Right atrium auricular region (tissue), 2 donors: ENCODE results near the gene RREB1. TPM values are rescaled to one million over a fixed set of nuclear protein-coding genes. Genes with fewer than 3 reads are reported as not detected.

ENCODE experiments used
- DNase-seq: peaks from one replicate; pipeline ENCODE4 v3.0.0-alpha.2; 2019; ENCODE audit warnings: low spot score
- H3K27ac ChIP-seq, 2 donors: fragments of 200-600 bp; sonication (generic); 1 replicate in 1 of 2; 2 replicates in 1 of 2; pipeline ENCODE4 v1.5.1; 2016 to 2019
- H3K27me3 ChIP-seq, 2 donors: fragments of 200-600 bp; sonication (generic); one replicate each; pipeline versions ENCODE4 v1.5.1 to v1.6.0; 2017 to 2019
- H3K36me3 ChIP-seq: fragments of 200-600 bp; sonication (generic); one replicate; pipeline ENCODE4 v1.5.1; 2016
- H3K4me1 ChIP-seq, 2 donors: fragments of 200-600 bp; sonication (generic); one replicate each; pipeline versions ENCODE4 v1.5.1 to v1.6.0; 2017 to 2019
- H3K4me3 ChIP-seq, 2 donors: fragments of 200-600 bp; sonication (generic); 1 replicate in 1 of 2; 2 replicates in 1 of 2; pipeline ENCODE4 v1.5.1; 2017 to 2019; ENCODE audit warnings: mild to moderate bottlenecking in 1 of 2, moderate library complexity in 1 of 2
- H3K9me3 ChIP-seq, 2 donors: fragments of 200-600 bp; sonication (generic); one replicate each; pipeline ENCODE4 v1.5.1; 2019
- total RNA-seq, 2 donors: library from RNA; depleted of rRNA; stranded (reverse); fragments of >200 nt; gene quantifications; one replicate each; pipeline ENCODE4 v1.1.0, GENCODE V29; 2016
- TF ChIP-seq, protein P1 (sequence below), 2 donors: fragments of 200-600 bp; sonication (generic); IDR thresholded peaks; one replicate each; pipeline ENCODE4 v1.5.1; 2019; ENCODE audit warnings: antibody characterized with exemption in 2 of 2

RREB1 gene
- total RNA-seq, 2 donors from 2014 or later: 25.5 to 30.3 TPM

DNA sequence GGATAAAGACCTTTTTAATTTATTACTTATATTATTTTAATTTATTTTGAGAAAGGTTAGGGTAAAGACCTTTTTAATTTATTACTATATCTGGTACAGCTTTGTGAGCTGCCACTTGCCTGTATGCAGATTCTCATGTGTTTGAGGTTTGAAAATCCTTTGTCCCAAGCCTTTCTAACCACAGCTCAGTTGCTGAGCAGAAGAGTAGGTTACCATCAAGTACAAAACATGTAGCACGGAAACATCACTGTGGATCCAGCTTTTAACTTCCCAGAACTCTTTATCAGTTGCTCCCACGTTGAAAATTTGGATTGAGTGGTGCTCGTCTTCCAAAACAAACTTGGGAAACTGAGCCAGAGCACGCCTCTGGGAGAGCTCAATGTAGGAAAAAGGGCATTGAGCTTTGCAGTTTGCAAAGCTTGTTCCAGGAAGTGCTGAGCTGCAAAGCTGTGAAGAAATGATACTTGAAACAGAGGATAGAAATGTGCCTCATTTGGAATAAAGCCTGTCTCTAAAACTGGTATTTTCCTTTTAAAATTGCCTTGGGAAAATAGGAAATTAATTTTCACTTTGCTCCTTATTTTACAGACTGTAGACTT is 89.0 kb downstream of the RREB1 start:
- Histone ChIP-seq H3K9me3 (no peaks in the 10 kb centered on the region), H3K4me3 (no peak overlapping the region), H3K4me1 (peaks cover 0 to 10% of the 10 kb centered on the region in 2 donors), H3K27me3 (no peaks in the 10 kb centered on the region), H3K36me3 (peaks cover 8% of the 10 kb centered on the region), H3K27ac (no peak overlapping the region)
- no peak for DNase-seq
- TF ChIP-seq, protein P1, sequence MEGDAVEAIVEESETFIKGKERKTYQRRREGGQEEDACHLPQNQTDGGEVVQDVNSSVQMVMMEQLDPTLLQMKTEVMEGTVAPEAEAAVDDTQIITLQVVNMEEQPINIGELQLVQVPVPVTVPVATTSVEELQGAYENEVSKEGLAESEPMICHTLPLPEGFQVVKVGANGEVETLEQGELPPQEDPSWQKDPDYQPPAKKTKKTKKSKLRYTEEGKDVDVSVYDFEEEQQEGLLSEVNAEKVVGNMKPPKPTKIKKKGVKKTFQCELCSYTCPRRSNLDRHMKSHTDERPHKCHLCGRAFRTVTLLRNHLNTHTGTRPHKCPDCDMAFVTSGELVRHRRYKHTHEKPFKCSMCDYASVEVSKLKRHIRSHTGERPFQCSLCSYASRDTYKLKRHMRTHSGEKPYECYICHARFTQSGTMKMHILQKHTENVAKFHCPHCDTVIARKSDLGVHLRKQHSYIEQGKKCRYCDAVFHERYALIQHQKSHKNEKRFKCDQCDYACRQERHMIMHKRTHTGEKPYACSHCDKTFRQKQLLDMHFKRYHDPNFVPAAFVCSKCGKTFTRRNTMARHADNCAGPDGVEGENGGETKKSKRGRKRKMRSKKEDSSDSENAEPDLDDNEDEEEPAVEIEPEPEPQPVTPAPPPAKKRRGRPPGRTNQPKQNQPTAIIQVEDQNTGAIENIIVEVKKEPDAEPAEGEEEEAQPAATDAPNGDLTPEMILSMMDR (IDR thresholded peaks at IDR 0.05): no peak

DNA sequence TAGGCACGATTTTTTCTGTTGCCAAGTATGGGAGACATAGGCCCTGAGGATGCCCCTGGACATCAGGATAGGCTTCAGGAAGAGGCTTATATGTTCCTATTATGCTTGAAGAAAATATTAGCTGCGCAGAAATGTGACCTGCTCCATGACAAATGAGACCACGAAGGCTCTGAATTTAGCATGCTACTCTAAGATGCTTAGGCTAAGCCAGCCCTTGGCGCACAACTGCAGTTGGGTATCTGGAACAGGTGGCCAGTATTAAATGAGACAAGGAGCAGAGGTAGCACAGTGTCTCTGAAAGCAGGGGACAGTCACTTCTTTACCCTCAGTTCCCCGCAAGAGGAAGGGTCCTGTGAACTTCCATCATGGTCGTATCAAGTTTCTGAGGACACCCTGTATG is 90.0 kb downstream of the RREB1 start:
- Histone ChIP-seq H3K36me3 (peaks cover 18% of the 10 kb centered on the region), H3K27ac (no peak overlapping the region)

DNA sequence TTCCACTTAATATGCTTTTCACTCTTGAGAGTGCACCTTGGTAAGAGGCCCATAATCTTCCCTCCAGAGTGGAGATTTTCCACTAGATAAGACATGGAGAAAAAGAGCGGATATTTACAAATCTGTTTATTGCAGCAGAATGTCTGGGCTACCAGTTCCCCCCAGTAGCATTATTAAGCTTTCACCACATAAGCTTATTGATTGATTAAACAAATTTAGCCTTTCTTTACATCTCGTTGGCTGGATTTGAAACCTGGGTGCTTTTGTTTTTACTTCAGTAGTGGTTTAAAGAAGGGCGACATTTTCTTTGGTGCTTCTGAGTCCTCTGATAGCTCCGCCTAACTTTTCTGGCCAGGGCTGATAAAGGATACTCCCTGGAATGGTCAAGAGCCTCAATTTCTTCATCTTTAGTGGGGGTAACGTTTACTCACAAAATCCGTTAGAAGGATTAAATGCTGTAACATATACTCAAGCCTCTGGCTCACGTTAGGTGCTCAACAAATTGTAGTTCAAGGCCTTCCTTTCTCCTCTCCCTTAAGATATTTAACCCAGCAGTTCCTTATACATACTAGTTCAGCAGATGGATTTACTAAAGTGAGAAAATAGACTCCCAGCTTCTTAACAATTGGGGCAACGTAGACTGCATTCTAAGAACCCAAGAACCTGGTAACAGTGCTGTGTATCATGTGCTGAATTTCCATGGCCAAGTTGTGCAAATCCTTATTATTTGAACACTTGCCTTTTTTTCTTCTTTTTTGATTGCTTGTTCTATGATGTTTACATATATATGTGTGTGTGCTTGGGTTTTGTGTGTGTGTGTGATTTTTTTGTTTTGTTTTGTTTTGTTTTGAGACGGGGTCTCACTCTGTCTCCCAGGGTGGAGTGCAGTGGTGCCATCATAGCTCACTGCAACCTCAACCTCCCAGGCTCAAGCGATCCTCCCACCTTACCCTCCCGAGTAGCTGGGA is 91.4 kb downstream of the RREB1 start:
- H3K4me1 ChIP-seq: peaks cover 0 to 10% of the 10 kb centered on the region in 2 donors
- no peak for DNase-seq
- peaks cover 18% of the 10 kb centered on the region for H3K36me3 ChIP-seq
- no peaks in the 10 kb centered on the region for H3K9me3 ChIP-seq
- H3K27me3 ChIP-seq: no peaks in the 10 kb centered on the region
- TF ChIP-seq, protein P1 (IDR thresholded peaks at IDR 0.05): no peak
- H3K4me3 ChIP-seq: no peak overlapping the region
- H3K27ac ChIP-seq: no peak overlapping the region

More for the DNA sequence above, 90.0 kb downstream of the RREB1 start:
- peaks cover 0 to 10% of the 10 kb centered on the region in 2 donors for H3K4me1 ChIP-seq
- DNase-seq: no peak
- H3K4me3 ChIP-seq: no peak overlapping the region
- no peaks in the 10 kb centered on the region for H3K27me3 ChIP-seq
- TF ChIP-seq, protein P1 (IDR thresholded peaks at IDR 0.05): no peak
- H3K9me3 ChIP-seq: no peaks in the 10 kb centered on the region

DNA sequence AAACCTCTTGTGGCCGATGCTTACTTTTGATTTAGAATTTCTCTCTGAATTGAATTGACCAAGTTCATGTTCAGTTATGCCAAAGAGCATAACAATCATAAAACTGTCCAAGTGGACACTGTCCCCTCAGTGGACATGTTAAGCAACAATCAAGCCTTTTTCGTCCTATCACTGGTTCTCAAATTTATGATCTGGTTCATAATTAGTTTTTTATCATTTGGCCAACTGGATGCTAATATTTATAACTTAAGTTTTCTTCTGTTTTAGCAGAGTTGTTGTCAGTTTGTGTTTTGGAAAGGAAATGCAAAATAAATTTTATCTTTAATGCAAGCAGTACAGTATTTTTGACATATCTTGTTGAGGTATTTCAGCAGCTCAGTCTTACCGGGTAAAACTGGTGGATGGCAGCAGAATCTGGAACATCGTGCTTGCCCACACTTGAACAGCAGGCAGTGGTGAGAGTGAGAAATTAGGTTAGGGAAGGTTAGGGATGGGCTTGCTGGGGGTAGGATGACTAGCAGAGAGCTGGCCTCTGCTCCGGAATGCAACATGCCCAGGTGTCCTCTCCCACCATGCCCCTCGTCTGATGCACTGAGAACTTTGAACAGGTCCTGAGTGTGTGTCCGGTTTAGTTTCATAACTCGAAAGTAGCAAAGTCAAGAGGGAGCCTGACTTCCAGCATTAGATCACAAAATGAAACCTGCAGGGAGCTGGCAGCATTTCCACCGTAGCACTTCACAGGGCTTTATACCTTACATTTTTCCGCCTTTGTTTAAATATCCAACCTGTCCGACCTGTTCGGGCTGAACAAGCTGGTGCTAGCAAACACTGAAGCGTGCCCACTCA is 93.1 kb downstream of the RREB1 start:
- no peak for DNase-seq
- no peak overlapping the region for H3K27ac ChIP-seq
- H3K4me3 ChIP-seq: no peak overlapping the region
- H3K36me3 ChIP-seq: peaks cover 32% of the 10 kb centered on the region
- peaks cover 0 to under 1% of the 10 kb centered on the region in 2 donors for H3K4me1 ChIP-seq
- TF ChIP-seq, protein P1 (IDR thresholded peaks at IDR 0.05): no peak
- no peaks in the 10 kb centered on the region for H3K9me3 ChIP-seq
- H3K27me3 ChIP-seq: no peaks in the 10 kb centered on the region

DNA sequence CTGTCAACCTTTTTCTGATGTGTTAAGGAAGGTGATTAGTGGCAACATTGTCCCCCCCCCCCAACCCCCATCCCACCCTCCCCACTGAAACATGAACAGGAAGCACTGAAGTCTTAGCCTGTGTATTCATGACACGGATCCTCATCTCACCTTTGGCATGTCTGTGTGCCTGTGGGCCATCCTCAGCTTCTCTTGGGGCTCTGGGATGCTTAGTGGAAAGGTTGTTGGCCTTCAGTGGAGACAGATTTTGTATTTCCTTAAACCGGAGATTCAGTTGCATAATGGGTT is 93.6 kb downstream of the RREB1 start:
- H3K27me3 ChIP-seq: no peaks in the 10 kb centered on the region
- H3K4me3 ChIP-seq: no peak overlapping the region
- no peaks in the 10 kb centered on the region for H3K9me3 ChIP-seq
- TF ChIP-seq, protein P1 (IDR thresholded peaks at IDR 0.05): no peak
- no peaks in the 10 kb centered on the region for H3K4me1 ChIP-seq
- H3K36me3 ChIP-seq: peaks cover 32% of the 10 kb centered on the region
- no peak for DNase-seq
- peak overlapping the region in 1 of 2 donors; percentile 29 for H3K27ac ChIP-seq
